ENCODE data around the gene ADCK1.

GRCh38 chr14:77782202-77782601 is 17.7 kb upstream of the ADCK1 start:
- no peak for TF ChIP-seq EZH2 (IDR thresholded peaks at IDR 0.05; ENCODE audit: low read depth, unreplicated experiment)
- TF ChIP-seq CTCF (conservative IDR thresholded peaks at IDR 0.05; ENCODE audit: low read depth in 2 of 2), result no peak
- no peak for TF ChIP-seq NANOG (IDR thresholded peaks at IDR 0.05; ENCODE audit: borderline replicate concordance)
- TF ChIP-seq EZH2phosphoT487 (IDR thresholded peaks at IDR 0.05; ENCODE audit: unreplicated experiment), result no peak
- TF ChIP-seq JUNB (IDR thresholded peaks at IDR 0.05; ENCODE audit: unreplicated experiment), result no peak
- TF ChIP-seq REST (IDR thresholded peaks at IDR 0.05; ENCODE audit: unreplicated experiment), result no peak
- no peak for TF ChIP-seq ZNF114 (CRISPR knock-in tag; IDR thresholded peaks at IDR 0.05)
- TF ChIP-seq POLR2AphosphoS5 (IDR thresholded peaks at IDR 0.05; ENCODE audit: low read depth), result no peak
- TF ChIP-seq CREB1 (CRISPR knock-in tag; IDR thresholded peaks at IDR 0.05; ENCODE audit: low read depth), result no peak
